ENCODE results near the gene GCN1.

The GCN1 gene

GRCh38 chr12:120157678-120158077 is 36.8 kb downstream of the GCN1 start:
- no peaks in the 10 kb centered on the region for H3K9me3 ChIP-seq (ENCODE audit: control insufficient read depth, low read length)
- WGBS, 2 experiments (ENCODE audit: insufficient coverage in 2 of 2), result 96 to 97% methylated on average over 6 to 11 of the region's 11 CpGs
- H3K4me1 ChIP-seq (ENCODE audit: control insufficient read depth, insufficient read depth, low read length, poor library complexity, severe bottlenecking), result no peaks in the 10 kb centered on the region
- no peak overlapping the region for H3K4me3 ChIP-seq (ENCODE audit: extremely low read depth, insufficient read depth, low read length, poor library complexity, severe bottlenecking)
- H3K27ac ChIP-seq (ENCODE audit: low read depth, low read length, severe bottlenecking), result no peak overlapping the region
- peaks cover 99% of the 10 kb centered on the region for H3K36me3 ChIP-seq (ENCODE audit: control insufficient read depth, insufficient read depth, low read length)

GRCh38 chr12:120156315-120157259 is 37.9 kb downstream of the GCN1 start:
- H3K4me1 ChIP-seq (ENCODE audit: control insufficient read depth, insufficient read depth, low read length, poor library complexity, severe bottlenecking), result no peaks in the 10 kb centered on the region
- WGBS, 2 experiments (ENCODE audit: insufficient coverage in 2 of 2), result 97% methylated on average over 18 of the region's 22 CpGs
- H3K9me3 ChIP-seq (ENCODE audit: control insufficient read depth, low read length), result no peaks in the 10 kb centered on the region
- H3K36me3 ChIP-seq (ENCODE audit: control insufficient read depth, insufficient read depth, low read length), result peaks cover 95% of the 10 kb centered on the region
- no peak overlapping the region for H3K27ac ChIP-seq (ENCODE audit: low read depth, low read length, severe bottlenecking)
- H3K4me3 ChIP-seq (ENCODE audit: extremely low read depth, insufficient read depth, low read length, poor library complexity, severe bottlenecking), result no peak overlapping the region

- WGBS, 2 experiments (ENCODE audit: insufficient coverage in 2 of 2), result 93 to 94% methylated on average over 11 to 15 of the region's 15 CpGs
- H3K27ac ChIP-seq (ENCODE audit: low read depth, low read length, severe bottlenecking), result no peak overlapping the region
- no peaks in the 10 kb centered on the region for H3K9me3 ChIP-seq (ENCODE audit: control insufficient read depth, low read length)
- peaks cover 92% of the 10 kb centered on the region for H3K36me3 ChIP-seq (ENCODE audit: control insufficient read depth, insufficient read depth, low read length)
- H3K4me1 ChIP-seq (ENCODE audit: control insufficient read depth, insufficient read depth, low read length, poor library complexity, severe bottlenecking), result no peaks in the 10 kb centered on the region
- H3K4me3 ChIP-seq (ENCODE audit: extremely low read depth, insufficient read depth, low read length, poor library complexity, severe bottlenecking), result no peak overlapping the region
Observed at GRCh38 chr12:120155072-120155471, 39.4 kb downstream of the GCN1 start.

DNA sequence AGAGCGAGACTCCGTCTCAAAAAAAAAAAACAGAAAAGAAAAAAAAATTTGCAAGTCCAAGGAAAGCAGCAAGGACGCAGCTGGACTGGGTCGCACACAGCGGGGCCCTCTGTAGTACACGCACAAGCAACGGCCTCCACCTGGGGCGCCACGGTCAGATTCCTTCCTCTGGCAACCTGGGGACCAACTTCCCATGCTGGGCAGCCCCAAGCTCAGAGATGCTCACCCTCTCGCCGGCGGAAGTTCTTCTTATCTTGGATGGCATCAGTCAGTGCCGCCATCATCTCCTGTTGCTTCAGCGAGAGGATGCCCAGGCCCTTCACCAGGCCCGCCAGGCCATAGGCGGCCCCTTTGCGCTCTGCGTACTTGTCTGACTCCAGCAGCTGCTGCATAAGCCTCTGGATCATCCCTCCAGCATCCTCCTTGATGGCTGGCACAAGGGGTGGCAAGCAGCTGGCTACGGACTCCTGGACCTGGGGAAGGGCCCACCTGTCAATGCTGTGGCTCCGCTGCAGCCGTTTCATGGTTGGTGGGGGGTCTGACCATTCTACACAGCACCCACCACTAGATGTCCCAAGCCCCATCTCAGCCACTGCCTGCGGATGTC is 43.5 kb downstream of the GCN1 start:
- Histone ChIP-seq H3K4me1 (ENCODE audit: control insufficient read depth, insufficient read depth, low read length, poor library complexity, severe bottlenecking) (no peaks in the 10 kb centered on the region), H3K36me3 (ENCODE audit: control insufficient read depth, insufficient read depth, low read length) (peaks cover 92% of the 10 kb centered on the region), H3K27ac (ENCODE audit: low read depth, low read length, severe bottlenecking) (no peak overlapping the region), H3K9me3 (ENCODE audit: control insufficient read depth, low read length) (no peaks in the 10 kb centered on the region), H3K4me3 (ENCODE audit: extremely low read depth, insufficient read depth, low read length, poor library complexity, severe bottlenecking) (no peak overlapping the region)
- WGBS, 2 experiments (ENCODE audit: insufficient coverage in 2 of 2), result 97 to 98% methylated on average over 18 to 19 of the region's 22 CpGs

DNA sequence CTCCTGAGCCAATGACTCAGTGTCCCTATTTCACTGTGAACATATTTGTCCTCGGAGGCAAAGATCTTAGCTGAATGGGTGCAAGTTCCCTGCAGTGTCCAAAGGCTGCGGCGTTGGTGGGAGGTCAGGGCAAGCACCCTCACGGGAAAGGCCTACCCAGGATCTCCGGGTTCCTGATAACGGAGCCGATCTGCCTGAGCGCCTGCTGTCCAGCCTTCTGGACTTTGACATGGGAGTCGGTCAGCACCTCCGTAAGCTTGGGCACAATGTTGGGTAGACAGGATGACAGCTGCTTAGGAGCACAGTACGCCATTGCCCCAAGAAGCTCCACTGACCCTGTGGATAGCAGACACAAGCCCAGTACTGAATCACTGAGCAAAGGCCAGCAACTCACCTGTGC is 46.5 kb downstream of the GCN1 start:
- Histone ChIP-seq H3K4me1 (ENCODE audit: control insufficient read depth, insufficient read depth, low read length, poor library complexity, severe bottlenecking) (no peaks in the 10 kb centered on the region), H3K36me3 (ENCODE audit: control insufficient read depth, insufficient read depth, low read length) (peaks cover 90% of the 10 kb centered on the region), H3K9me3 (ENCODE audit: control insufficient read depth, low read length) (no peaks in the 10 kb centered on the region), H3K4me3 (ENCODE audit: extremely low read depth, insufficient read depth, low read length, poor library complexity, severe bottlenecking) (no peak overlapping the region), H3K27ac (ENCODE audit: low read depth, low read length, severe bottlenecking) (no peak overlapping the region)
- WGBS, 2 experiments (ENCODE audit: insufficient coverage in 2 of 2), result 93 to 96% methylated on average over 11 of the region's 11 CpGs

GRCh38 chr12:120145164-120145563 is 49.4 kb downstream of the GCN1 start:
- Histone ChIP-seq H3K27ac (ENCODE audit: low read depth, low read length, severe bottlenecking) (no peak overlapping the region), H3K9me3 (ENCODE audit: control insufficient read depth, low read length) (no peaks in the 10 kb centered on the region), H3K4me3 (ENCODE audit: extremely low read depth, insufficient read depth, low read length, poor library complexity, severe bottlenecking) (no peak overlapping the region), H3K4me1 (ENCODE audit: control insufficient read depth, insufficient read depth, low read length, poor library complexity, severe bottlenecking) (no peaks in the 10 kb centered on the region), H3K36me3 (ENCODE audit: control insufficient read depth, insufficient read depth, low read length) (peaks cover 97% of the 10 kb centered on the region)
- WGBS, 2 experiments (ENCODE audit: insufficient coverage in 2 of 2), result 94 to 95% methylated on average over 4 to 8 of the region's 8 CpGs

DNA sequence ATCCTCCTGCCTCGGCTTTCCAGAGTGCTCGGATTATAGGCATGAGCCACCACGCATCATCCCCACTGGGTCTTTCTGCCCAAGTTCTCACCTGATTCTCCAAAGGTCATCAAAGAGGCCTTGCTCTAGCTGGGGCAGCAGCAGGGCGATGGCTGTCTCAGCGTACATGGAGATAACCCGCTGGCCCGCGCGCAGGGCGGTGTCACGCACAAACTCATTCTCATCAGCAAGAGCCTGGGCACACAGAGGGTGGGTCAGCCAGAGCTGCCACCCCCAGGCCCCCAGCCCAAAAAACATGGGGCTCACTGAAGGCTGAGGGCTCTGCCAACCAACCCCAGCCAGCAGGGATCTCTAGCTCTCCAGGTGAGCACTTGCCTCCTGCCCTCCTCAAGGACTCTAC is 50.3 kb downstream of the GCN1 start:
- Histone ChIP-seq H3K9me3 (ENCODE audit: control insufficient read depth, low read length) (no peaks in the 10 kb centered on the region), H3K36me3 (ENCODE audit: control insufficient read depth, insufficient read depth, low read length) (peaks cover 97% of the 10 kb centered on the region), H3K27ac (ENCODE audit: low read depth, low read length, severe bottlenecking) (no peak overlapping the region), H3K4me3 (ENCODE audit: extremely low read depth, insufficient read depth, low read length, poor library complexity, severe bottlenecking) (no peak overlapping the region), H3K4me1 (ENCODE audit: control insufficient read depth, insufficient read depth, low read length, poor library complexity, severe bottlenecking) (no peaks in the 10 kb centered on the region)
- WGBS, 2 experiments (ENCODE audit: insufficient coverage in 2 of 2), result 97 to 99% methylated on average over 11 of the region's 11 CpGs

DNA sequence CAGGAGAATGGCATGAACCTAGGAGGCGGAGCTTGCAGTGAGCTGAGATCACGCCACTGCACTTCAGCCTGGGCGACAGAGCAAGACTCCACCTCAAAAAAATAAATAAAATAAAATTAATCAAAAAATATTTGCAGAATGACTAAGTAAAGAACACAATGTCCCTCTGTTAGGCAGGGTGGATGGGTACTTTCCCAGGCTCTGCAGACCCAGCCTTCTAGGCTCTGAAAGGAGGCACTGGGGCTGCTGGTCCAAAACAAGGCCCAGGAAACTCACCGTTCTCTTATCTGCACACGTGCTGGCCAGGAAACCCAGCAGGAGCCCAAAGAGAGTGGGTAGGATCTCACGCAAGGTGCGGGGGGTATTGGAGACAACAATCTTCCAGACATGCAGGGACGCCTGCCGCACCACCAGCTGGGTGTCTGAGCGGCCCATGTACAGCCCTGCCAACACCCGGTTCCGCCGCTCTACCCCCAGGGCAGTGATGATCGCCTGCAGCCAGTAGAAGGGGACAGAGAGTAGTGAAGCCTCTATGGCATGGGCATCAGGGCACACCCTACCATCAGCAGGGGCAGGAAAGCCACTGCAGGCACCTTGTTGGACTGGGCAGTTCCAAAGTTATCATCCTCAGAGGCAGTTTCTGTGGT is 52.2 kb downstream of the GCN1 start:
- Histone ChIP-seq H3K36me3 (ENCODE audit: control insufficient read depth, insufficient read depth, low read length) (peaks cover 97% of the 10 kb centered on the region), H3K27ac (ENCODE audit: low read depth, low read length, severe bottlenecking) (no peak overlapping the region)
- 99% methylated on average over 11 of the region's 14 CpGs for WGBS, 2 experiments (ENCODE audit: insufficient coverage in 2 of 2)

DNA sequence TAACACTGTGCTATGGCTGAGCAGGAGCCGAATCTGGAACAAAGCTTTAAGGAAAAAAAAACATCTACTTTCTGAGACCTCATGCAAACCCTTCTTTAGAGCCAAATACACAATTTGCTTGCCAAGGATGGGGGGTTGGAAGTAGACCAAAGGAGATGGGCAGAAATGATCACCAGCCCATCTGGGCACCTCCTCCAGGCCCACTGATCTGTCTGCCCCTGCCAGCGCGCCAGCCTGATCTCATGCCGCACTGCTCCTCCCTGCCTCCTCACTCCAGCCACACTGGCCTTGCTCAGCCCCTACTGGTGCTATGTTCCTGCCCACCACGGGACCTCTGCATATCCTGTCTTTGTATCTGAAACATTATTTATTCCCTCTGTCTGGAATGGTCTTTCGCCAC is 53.2 kb downstream of the GCN1 start:
- no peaks in the 10 kb centered on the region for H3K4me1 ChIP-seq (ENCODE audit: control insufficient read depth, insufficient read depth, low read length, poor library complexity, severe bottlenecking)
- 96% methylated on average over 4 to 5 of the region's 6 CpGs for WGBS, 2 experiments (ENCODE audit: insufficient coverage in 2 of 2)
- H3K9me3 ChIP-seq (ENCODE audit: control insufficient read depth, low read length), result no peaks in the 10 kb centered on the region

More for the DNA sequence above, 52.2 kb downstream of the GCN1 start:
- Histone ChIP-seq H3K4me1 (ENCODE audit: control insufficient read depth, insufficient read depth, low read length, poor library complexity, severe bottlenecking) (no peaks in the 10 kb centered on the region), H3K9me3 (ENCODE audit: control insufficient read depth, low read length) (no peaks in the 10 kb centered on the region), H3K4me3 (ENCODE audit: extremely low read depth, insufficient read depth, low read length, poor library complexity, severe bottlenecking) (no peak overlapping the region)

DNA sequence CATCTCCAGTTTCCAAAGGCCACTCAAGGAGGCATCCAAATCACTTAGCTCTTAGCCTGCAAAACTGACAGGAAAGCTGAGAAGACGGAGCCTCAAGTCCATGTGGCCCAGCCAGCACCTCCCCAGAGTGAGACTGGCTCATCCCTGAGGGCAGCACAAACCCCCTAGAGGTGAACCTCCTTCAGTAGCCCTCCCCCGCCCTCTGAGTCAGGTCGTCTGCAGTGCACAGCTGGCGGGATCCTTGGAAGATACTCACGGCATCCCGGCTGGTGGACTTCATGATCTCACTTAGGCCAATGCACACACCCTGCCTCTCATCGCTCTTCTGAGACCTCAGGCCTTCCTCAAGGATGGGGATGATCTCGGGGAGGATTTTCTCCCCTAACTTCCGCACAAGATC is 53.9 kb downstream of the GCN1 start:
- WGBS, 2 experiments (ENCODE audit: insufficient coverage in 2 of 2), result 97 to 98% methylated on average over 9 of the region's 9 CpGs
- Histone ChIP-seq H3K9me3 (ENCODE audit: control insufficient read depth, low read length) (no peaks in the 10 kb centered on the region), H3K4me1 (ENCODE audit: control insufficient read depth, insufficient read depth, low read length, poor library complexity, severe bottlenecking) (no peaks in the 10 kb centered on the region), H3K4me3 (ENCODE audit: extremely low read depth, insufficient read depth, low read length, poor library complexity, severe bottlenecking) (no peak overlapping the region), H3K27ac (ENCODE audit: low read depth, low read length, severe bottlenecking) (no peak overlapping the region), H3K36me3 (ENCODE audit: control insufficient read depth, insufficient read depth, low read length) (peaks cover 98% of the 10 kb centered on the region)

More for the DNA sequence above, 53.2 kb downstream of the GCN1 start:
- H3K27ac ChIP-seq (ENCODE audit: low read depth, low read length, severe bottlenecking), result no peak overlapping the region
- peaks cover 97% of the 10 kb centered on the region for H3K36me3 ChIP-seq (ENCODE audit: control insufficient read depth, insufficient read depth, low read length)
- H3K4me3 ChIP-seq (ENCODE audit: extremely low read depth, insufficient read depth, low read length, poor library complexity, severe bottlenecking), result no peak overlapping the region

Measured in mesodermal cell (in vitro differentiated cells).